Occipital lobe (tissue), 2 donors: Measurements from ENCODE around the gene GEN1. TPM values are rescaled to one million over a fixed set of nuclear protein-coding genes. Genes with fewer than 3 reads are reported as not detected.

ENCODE experiments used
- DNase-seq: peaks from one replicate; lab custom pipeline; 2025; lab: John Stamatoyannopoulos, UW
- total RNA-seq: library from RNA; depleted of rRNA; stranded (reverse); fragments of >200 nt; gene quantifications from one replicate; pipeline ENCODE4 v1.2.3, GENCODE V29; 2014

Gene GEN1
- total RNA-seq, 1 donor from 2014 or later: 11.7 TPM

GRCh38 chr2:17752892-17753802 is 791 bp upstream of the GEN1 start:
- DNase-seq: no peak

GRCh38 chr2:17754773-17755425 is 961 bp downstream of the GEN1 start:
- DNase-seq: no peak

GRCh38 chr2:17756668-17757067 is 2.7 kb downstream of the GEN1 start:
- no peak for DNase-seq

GRCh38 chr2:17757321-17757720 is 3.4 kb downstream of the GEN1 start:
- DNase-seq: no peak

- DNase-seq: no peak
These were observed 4.2 kb downstream of the GEN1 start for GRCh38 chr2:17758118-17758517.

- DNase-seq: no peak
These were observed 5.9 kb downstream of the GEN1 start for GRCh38 chr2:17759805-17760204.

- DNase-seq: no peak
These were observed 8.5 kb downstream of the GEN1 start for GRCh38 chr2:17762451-17762850.

- DNase-seq: no peak
These were observed 9.8 kb downstream of the GEN1 start for GRCh38 chr2:17763641-17764333.

GRCh38 chr2:17765398-17765797 is 11.5 kb downstream of the GEN1 start:
- no peak for DNase-seq

- DNase-seq: no peak
These were observed 15.0 kb downstream of the GEN1 start for GRCh38 chr2:17768894-17769293.

GRCh38 chr2:17771956-17772355 is 18.0 kb downstream of the GEN1 start:
- DNase-seq: no peak

GRCh38 chr2:17772532-17772931 is 18.6 kb downstream of the GEN1 start:
- DNase-seq: no peak

- DNase-seq: no peak
These were observed 26.6 kb downstream of the GEN1 start for GRCh38 chr2:17780546-17780945.

- no peak for DNase-seq
These were observed 27.5 kb downstream of the GEN1 start for GRCh38 chr2:17781482-17781881.

GRCh38 chr2:17786727-17787126 is 32.8 kb downstream of the GEN1 start:
- no peak for DNase-seq

- no peak for DNase-seq
These were observed 34.8 kb downstream of the GEN1 start for GRCh38 chr2:17788773-17789172.

- DNase-seq: no peak
These were observed 36.6 kb downstream of the GEN1 start for GRCh38 chr2:17790536-17790935.

- DNase-seq: no peak
These were observed 37.3 kb downstream of the GEN1 start for GRCh38 chr2:17791121-17791816.

GRCh38 chr2:17791817-17792130 is 37.8 kb downstream of the GEN1 start:
- no peak for DNase-seq

GRCh38 chr2:17792515-17792914 is 38.6 kb downstream of the GEN1 start:
- no peak for DNase-seq

GRCh38 chr2:17793296-17793695 is 39.4 kb downstream of the GEN1 start:
- DNase-seq: no peak

- DNase-seq: no peak
These were observed 39.9 kb downstream of the GEN1 start for GRCh38 chr2:17793803-17794354.
